Brain microvascular endothelial cell (primary cell): ENCODE measurements around the gene UQCR11.

Experiments
- DNase-seq: peaks from one replicate; pipeline ENCODE4 v3.0.0-alpha.2; 2020
- H3K27ac ChIP-seq: fragments of 250-450 bp; sonication (Bioruptor Pico); 2 replicates; pipeline ENCODE4 v1.5.1; 2020; ENCODE audit warnings: mild to moderate bottlenecking, moderate library complexity
- H3K27me3 ChIP-seq: fragments of 250-450 bp; sonication (Bioruptor Pico); replicated peaks from 2 replicates; pipeline ENCODE4 v1.5.1; 2020; ENCODE audit warnings: mild to moderate bottlenecking
- H3K36me3 ChIP-seq: fragments of 250-450 bp; sonication (Bioruptor Pico); replicated peaks from 2 replicates; pipeline ENCODE4 v1.5.1; 2020; ENCODE audit warnings: mild to moderate bottlenecking
- H3K4me3 ChIP-seq: 2 replicates; pipeline ENCODE4 v1.5.1; 2011; ENCODE audit warnings: low read depth, mild to moderate bottlenecking, control low read depth, low read length, moderate library complexity
- in situ Hi-C: cut with HindIII; loops from 2 replicates; pipeline ENCODE4 v1.10.0; 2017; ENCODE audit warnings: low sequenced_read_pairs, low pct_ligation_motif_present
- TF ChIP-seq, protein P1 (sequence below): IDR thresholded peaks from 2 replicates; pipeline ENCODE4 v1.5.1; 2011; ENCODE audit warnings: low read depth, mild to moderate bottlenecking, moderate library complexity, low read length, control low read depth, inconsistent platforms; ENCODE audit errors: missing control alignments

Gene UQCR11

GRCh38 chr19:1601613-1602064 lies 3.6 kb downstream of the UQCR11 start:
- TF ChIP-seq, protein P1, sequence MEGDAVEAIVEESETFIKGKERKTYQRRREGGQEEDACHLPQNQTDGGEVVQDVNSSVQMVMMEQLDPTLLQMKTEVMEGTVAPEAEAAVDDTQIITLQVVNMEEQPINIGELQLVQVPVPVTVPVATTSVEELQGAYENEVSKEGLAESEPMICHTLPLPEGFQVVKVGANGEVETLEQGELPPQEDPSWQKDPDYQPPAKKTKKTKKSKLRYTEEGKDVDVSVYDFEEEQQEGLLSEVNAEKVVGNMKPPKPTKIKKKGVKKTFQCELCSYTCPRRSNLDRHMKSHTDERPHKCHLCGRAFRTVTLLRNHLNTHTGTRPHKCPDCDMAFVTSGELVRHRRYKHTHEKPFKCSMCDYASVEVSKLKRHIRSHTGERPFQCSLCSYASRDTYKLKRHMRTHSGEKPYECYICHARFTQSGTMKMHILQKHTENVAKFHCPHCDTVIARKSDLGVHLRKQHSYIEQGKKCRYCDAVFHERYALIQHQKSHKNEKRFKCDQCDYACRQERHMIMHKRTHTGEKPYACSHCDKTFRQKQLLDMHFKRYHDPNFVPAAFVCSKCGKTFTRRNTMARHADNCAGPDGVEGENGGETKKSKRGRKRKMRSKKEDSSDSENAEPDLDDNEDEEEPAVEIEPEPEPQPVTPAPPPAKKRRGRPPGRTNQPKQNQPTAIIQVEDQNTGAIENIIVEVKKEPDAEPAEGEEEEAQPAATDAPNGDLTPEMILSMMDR: peak; percentile 38
- in situ Hi-C loops: no loop called here

DNA sequence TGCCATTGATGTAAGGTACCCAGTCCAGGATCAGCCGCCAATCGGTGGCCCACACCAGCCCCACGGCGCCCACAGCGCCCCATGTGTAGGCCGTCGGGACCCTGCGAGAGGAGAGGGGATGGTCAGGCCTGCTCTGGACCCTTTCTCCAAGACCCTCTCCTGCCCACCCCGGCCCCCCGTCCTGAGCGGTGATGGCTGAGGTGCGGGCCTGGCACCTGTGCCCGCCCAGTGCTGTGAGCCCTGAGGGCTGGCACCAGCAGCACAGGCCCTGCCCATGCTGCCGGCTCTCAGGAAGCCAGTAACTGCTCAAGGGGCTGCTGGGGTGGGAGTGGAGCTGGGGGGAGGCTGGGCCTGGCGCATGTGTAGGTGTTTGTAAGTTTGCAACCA lies 5.8 kb downstream of the UQCR11 start:
- TF ChIP-seq, protein P1: no peak
- H3K27ac ChIP-seq: no peak overlapping the region
- H3K27me3 ChIP-seq: no peaks in the 10 kb centered on the region
- no peak for DNase-seq
- no peak overlapping the region for H3K4me3 ChIP-seq
- in situ Hi-C loops: no loop called here
- H3K36me3 ChIP-seq: peaks cover 21% of the 10 kb centered on the region

More at GRCh38 chr19:1601613-1602064, 3.6 kb downstream of the UQCR11 start:
- no peak for DNase-seq
- H3K36me3 ChIP-seq: peaks cover 21% of the 10 kb centered on the region
- no peak overlapping the region for H3K4me3 ChIP-seq
- H3K27ac ChIP-seq: no peak overlapping the region
- H3K27me3 ChIP-seq: no peaks in the 10 kb centered on the region

DNA sequence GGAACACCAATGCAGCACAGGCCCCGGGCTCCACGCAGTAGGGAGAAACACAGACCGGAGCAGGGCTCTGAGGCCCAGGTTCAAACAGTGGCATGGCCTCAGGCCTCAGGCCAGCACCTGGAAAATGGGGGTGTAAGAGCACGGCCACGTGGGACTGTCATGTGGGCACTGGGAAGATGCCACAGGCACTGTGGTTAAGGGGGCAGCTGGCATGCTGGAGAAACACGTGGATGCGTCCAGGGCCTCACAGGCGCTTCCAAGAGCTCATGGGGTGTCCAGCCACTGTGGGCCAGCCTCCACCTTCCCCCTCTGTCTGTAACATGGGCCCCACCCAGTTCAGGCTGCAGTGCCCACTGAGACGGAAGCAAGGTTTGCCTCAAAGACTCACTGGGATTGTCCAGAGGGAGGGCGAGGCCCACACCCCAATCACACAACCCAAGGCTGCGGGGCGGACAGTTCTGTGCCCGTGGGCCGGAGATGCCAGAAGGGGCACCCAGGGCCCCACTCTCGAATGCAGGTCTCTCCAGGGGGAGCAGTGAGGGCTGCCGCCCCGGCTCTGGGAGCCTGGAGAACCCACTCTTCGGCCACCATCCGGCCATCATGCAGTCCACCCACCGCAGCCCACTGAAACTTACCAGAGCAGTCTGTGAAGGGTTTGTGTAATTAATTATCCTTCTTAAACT lies 6.3 kb downstream of the UQCR11 start:
- H3K36me3 ChIP-seq: peaks cover 21% of the 10 kb centered on the region
- TF ChIP-seq, protein P1: no peak
- no peak overlapping the region for H3K4me3 ChIP-seq
- H3K27me3 ChIP-seq: no peaks in the 10 kb centered on the region
- in situ Hi-C loops: no loop called here
- H3K27ac ChIP-seq: no peak overlapping the region
- no peak for DNase-seq

GRCh38 chr19:1593501-1593772 lies 11.8 kb downstream of the UQCR11 start:
- no peak for DNase-seq
- TF ChIP-seq, protein P1: no peak
- no peak overlapping the region for H3K4me3 ChIP-seq
- in situ Hi-C loops: no loop called here
- H3K36me3 ChIP-seq: peaks cover 13% of the 10 kb centered on the region
- H3K27ac ChIP-seq: no peak overlapping the region
- no peaks in the 10 kb centered on the region for H3K27me3 ChIP-seq

DNA sequence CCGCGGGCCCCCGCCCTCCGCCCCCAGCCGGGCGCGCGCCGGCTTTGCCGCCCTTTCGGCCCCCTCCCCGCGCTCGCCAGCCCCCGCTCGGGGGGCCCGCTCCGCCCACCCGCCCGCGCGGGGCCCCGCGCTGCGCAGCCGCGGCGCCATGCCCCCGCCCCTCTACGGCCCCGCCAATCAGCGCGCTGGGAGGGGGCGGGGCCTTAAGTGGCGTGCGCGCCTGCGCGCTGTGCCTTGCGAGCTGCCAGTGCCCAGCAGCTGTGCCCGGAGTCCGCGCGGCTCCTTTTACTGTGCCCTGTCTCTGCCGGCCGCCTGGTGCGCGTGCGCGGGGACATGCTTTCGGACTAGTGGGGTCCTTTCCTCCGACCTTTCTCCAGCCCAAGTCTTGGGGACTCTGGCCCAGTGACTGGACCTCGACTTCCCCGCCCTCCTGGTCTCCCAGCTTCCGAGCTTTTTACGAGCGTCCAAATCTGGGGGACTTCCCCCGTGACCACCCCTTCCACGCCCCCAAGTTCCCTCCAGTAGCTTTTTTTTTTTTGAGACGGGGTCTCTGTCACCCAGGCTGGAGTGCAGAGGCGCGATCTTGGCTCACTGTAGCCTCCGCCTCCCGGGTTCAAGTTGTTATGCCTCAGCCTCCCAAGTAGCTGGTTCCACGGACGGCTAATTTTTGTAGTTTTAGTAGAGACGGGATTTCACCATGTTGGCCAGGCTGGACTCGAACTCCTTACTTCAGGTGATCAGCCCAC lies 12.3 kb downstream of the UQCR11 start, which contains the start of gene MBD3:
MBD3 (minus strand) TSS at position 111 of the 746 bp plus-strand sequence. CDS start 234 bp downstream, outside the sequence.
- Histone ChIP-seq H3K36me3 (peaks cover 9% of the 10 kb centered on the region), H3K4me3 (peak within 1 kb of the TSS; percentile 92), H3K27me3 (no peaks in the 10 kb centered on the region), H3K27ac (peak within 1 kb of the TSS; percentile 88)
- DNase-seq: peak; percentile 73
- TF ChIP-seq, protein P1: no peak
- in situ Hi-C loops: no loop called here
